ENCODE data around the gene NUP42. TPM values are rescaled to one million over a fixed set of nuclear protein-coding genes. Genes with fewer than 3 reads are reported as not detected.

Gene NUP42
- total RNA-seq, 1 donor from 2014 or later = 51.9 TPM

Other genes starting within 250 kb of the NUP42 start
- gene HYCC1, start 167.9 kb upstream of the NUP42 start, total RNA-seq = 33.7 and 41.5 TPM in 2 replicates
- gene KLHL7, start 76.3 kb upstream of the NUP42 start, total RNA-seq = 16.1 and 20.0 TPM in 2 replicates
- gene GPNMB, start 64.7 kb downstream of the NUP42 start, total RNA-seq = 0.95 and 1.3 TPM in 2 replicates
- 92.8 and 98.8 TPM in 2 replicates for gene MALSU1, start 117.3 kb downstream of the NUP42 start, total RNA-seq

All from activated CD4-positive, alpha-beta T cell treated with anti-CD3 and anti-CD28 coated beads, Interleukin-2, amount 10 ng/mL, durations not matched to agents 24 days and 14 days (primary cell).